GM10266 (cell line): ENCODE measurements around the gene FBXL7.

ENCODE experiments used
- DNase-seq: peaks from one replicate; pipeline ENCODE4 v3.0.0; 2012; ENCODE audit errors: extremely low spot score
- CTCF ChIP-seq: IDR thresholded peaks from 2 replicates; pipeline ENCODE4 v1.5.1; 2012; ENCODE audit warnings: mild to moderate bottlenecking, low read depth; ENCODE audit not compliant: control insufficient read depth, insufficient read depth; ENCODE audit errors: missing control alignments

FBXL7 gene

GRCh38 chr5:15807871-15808270 is 307.9 kb downstream of the FBXL7 start:
- TF ChIP-seq CTCF, result no peak
- no peak for DNase-seq

- no peak for TF ChIP-seq CTCF
- no peak for DNase-seq
These were observed 308.6 kb downstream of the FBXL7 start for GRCh38 chr5:15808577-15808976.

- no peak for DNase-seq
- no peak for TF ChIP-seq CTCF
These were observed 319.6 kb downstream of the FBXL7 start for GRCh38 chr5:15819617-15820016.

- TF ChIP-seq CTCF, result no peak
- no peak for DNase-seq
These were observed 321.5 kb downstream of the FBXL7 start for GRCh38 chr5:15821506-15821905.

GRCh38 chr5:15823398-15823797 is 323.4 kb downstream of the FBXL7 start:
- DNase-seq, result no peak
- TF ChIP-seq CTCF, result no peak

- DNase-seq, result no peak
- TF ChIP-seq CTCF, result no peak
These were observed 327.8 kb downstream of the FBXL7 start for GRCh38 chr5:15827741-15828140.

GRCh38 chr5:15831408-15831807 is 331.4 kb downstream of the FBXL7 start:
- no peak for TF ChIP-seq CTCF
- DNase-seq, result no peak
